Muscle layer of duodenum (tissue), 2 donors: ENCODE results near the gene PIK3AP1.
"Not testable (repeated sequence)": the region's sequence is repeated elsewhere in the genome, so short reads cannot be mapped to it uniquely, and the experiment has no call there.

Experiments
- H3K27ac ChIP-seq: one replicate; pipeline ENCODE4 v1.7.0; 2013; ENCODE audit warnings: mild to moderate bottlenecking, low read length
- H3K27me3 ChIP-seq: one replicate; pipeline ENCODE4 v1.7.0; 2013; ENCODE audit warnings: low read depth, mild to moderate bottlenecking, control low read depth, low read length
- H3K36me3 ChIP-seq, 2 donors: one replicate each; pipeline ENCODE4 v1.7.0; 2013; ENCODE audit warnings: low read length in 2 of 2, control low read depth in 1 of 2, mild to moderate bottlenecking in 1 of 2; ENCODE audit not compliant: insufficient read depth in 2 of 2, control insufficient read depth in 1 of 2
- H3K4me1 ChIP-seq, 2 donors: one replicate each; pipeline ENCODE4 v1.7.0; 2013; ENCODE audit warnings: low read length in 2 of 2, mild to moderate bottlenecking in 2 of 2, control low read depth in 1 of 2, moderate library complexity in 1 of 2; ENCODE audit not compliant: insufficient read depth in 2 of 2, control insufficient read depth in 1 of 2
- H3K4me3 ChIP-seq, 2 donors: one replicate each; pipeline ENCODE4 v1.7.0; 2013; ENCODE audit warnings: low read length in 2 of 2, low read depth in 1 of 2, mild to moderate bottlenecking in 1 of 2
- H3K9me3 ChIP-seq, 2 donors: one replicate each; pipeline ENCODE4 v1.7.0; 2013; ENCODE audit warnings: low read length in 2 of 2, control low read depth in 1 of 2, mild to moderate bottlenecking in 1 of 2; ENCODE audit not compliant: control insufficient read depth in 1 of 2
- donor health status: healthy.

The PIK3AP1 gene

DNA sequence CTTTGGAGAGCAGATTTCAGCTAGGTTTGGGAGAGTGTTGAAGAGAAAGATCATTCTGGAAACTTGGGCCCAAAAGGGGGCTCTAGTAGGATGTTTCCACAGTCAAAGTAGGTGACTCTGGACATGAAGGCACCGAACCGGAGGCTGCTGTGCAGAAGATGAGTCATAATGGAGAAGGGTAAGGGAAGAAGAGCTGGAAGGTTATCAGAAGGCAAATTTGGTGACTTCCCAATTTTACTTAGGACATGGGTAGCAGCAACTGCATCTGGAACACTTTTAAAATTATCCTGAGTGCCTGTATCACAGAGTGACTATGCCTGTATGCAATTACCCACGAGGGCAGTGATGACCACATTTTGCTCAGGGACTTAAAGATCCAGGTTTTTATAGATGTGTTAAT lies 38.8 kb downstream of the PIK3AP1 start:
- no peak overlapping the region for H3K4me3 ChIP-seq
- H3K9me3 ChIP-seq, result no peaks in the 10 kb centered on the region
- H3K27ac ChIP-seq, result no peak overlapping the region
- H3K27me3 ChIP-seq, result no peaks in the 10 kb centered on the region
- no peaks in the 10 kb centered on the region for H3K4me1 ChIP-seq
- no peaks in the 10 kb centered on the region for H3K36me3 ChIP-seq

- not testable (repeated sequence) for H3K4me3 ChIP-seq, H3K27ac ChIP-seq, H3K36me3 ChIP-seq, H3K27me3 ChIP-seq, H3K4me1 ChIP-seq, H3K9me3 ChIP-seq
Observed at GRCh38 chr10:96680463-96680862, 39.9 kb downstream of the PIK3AP1 start.

DNA sequence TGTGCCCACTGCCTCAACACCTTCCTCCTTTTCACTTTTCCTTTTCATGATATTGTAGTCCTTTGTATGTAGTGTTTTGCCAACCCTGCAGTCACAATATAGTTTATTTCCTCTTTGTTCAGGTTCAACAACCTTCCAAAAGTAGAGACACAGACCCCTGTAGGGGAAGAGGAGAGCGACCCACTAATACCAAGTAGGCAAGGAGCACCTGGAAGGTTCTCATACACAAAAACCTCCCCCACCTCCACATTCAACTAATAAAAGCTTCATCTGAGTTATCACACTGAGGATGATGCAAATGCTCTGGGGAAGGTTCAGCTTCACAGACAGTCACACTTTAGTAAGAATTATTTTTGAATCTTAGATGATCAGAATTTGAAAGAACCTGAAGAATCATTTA lies 41.6 kb downstream of the PIK3AP1 start:
- H3K9me3 ChIP-seq, result no peaks in the 10 kb centered on the region
- H3K4me3 ChIP-seq, result no peak overlapping the region
- H3K27ac ChIP-seq, result no peak overlapping the region

GRCh38 chr10:96676272-96677112 lies 43.8 kb downstream of the PIK3AP1 start:
- H3K36me3 ChIP-seq, result no peaks in the 10 kb centered on the region
- H3K27me3 ChIP-seq, result no peaks in the 10 kb centered on the region
- peaks cover 14 to 16% of the 10 kb centered on the region in 2 donors for H3K4me1 ChIP-seq
- no peak overlapping the region for H3K4me3 ChIP-seq
- H3K9me3 ChIP-seq, result no peaks in the 10 kb centered on the region
- H3K27ac ChIP-seq, result no peak overlapping the region

More for the DNA sequence above, 41.6 kb downstream of the PIK3AP1 start:
- no peaks in the 10 kb centered on the region for H3K36me3 ChIP-seq
- no peaks in the 10 kb centered on the region for H3K27me3 ChIP-seq
- H3K4me1 ChIP-seq, result peaks cover 6% of the 10 kb centered on the region in 2 donors

GRCh38 chr10:96675846-96676245 lies 44.5 kb downstream of the PIK3AP1 start:
- Histone ChIP-seq H3K36me3 (no peaks in the 10 kb centered on the region), H3K4me3 (no peak overlapping the region), H3K4me1 (peaks cover 14 to 16% of the 10 kb centered on the region in 2 donors), H3K27me3 (no peaks in the 10 kb centered on the region), H3K27ac (no peak overlapping the region), H3K9me3 (no peaks in the 10 kb centered on the region)

DNA sequence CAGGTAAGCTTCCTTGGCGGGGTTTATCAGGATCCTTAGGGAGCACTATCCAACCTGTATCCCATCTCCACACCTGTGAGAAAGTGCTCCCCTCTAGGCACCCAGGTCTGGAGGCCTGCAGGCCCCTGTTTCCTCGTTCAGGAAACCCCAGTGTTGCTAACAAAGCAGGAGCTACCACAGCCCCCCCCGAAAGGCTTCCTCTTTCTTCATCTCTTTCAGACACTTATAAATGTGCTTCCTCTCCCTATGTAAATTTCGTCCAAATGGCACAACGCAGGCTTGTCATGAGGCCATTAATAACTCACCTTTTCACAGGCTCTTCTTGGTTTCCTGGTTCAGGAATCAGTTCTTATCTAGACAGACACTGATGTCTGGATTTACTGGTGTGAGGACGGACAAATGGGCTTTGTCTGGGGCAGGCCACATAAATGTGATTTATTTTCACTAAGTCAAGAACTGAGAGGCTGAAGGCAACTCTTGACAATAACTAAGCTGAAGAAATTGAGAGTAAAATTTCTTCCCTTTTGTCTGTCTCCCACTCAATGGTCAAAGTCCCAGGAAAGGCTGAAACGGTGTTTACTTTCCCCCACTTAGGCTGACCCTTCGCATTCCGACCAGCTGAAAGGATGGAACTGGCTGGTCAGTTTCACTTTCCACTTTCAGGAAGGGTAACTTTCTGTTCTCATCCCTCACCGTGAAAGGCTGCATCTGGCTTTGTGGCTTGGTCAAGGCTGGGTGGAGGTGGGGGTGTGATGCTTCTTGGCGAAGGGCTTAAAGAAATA lies 46.8 kb downstream of the PIK3AP1 start:
- H3K9me3 ChIP-seq, result no peaks in the 10 kb centered on the region
- H3K36me3 ChIP-seq, result no peaks in the 10 kb centered on the region
- H3K27ac ChIP-seq, result peak overlapping the region; percentile 77
- no peaks in the 10 kb centered on the region for H3K27me3 ChIP-seq
- peaks cover 14 to 16% of the 10 kb centered on the region in 2 donors for H3K4me1 ChIP-seq
- H3K4me3 ChIP-seq, result peak overlapping the region; percentile 27 to 45

- Histone ChIP-seq H3K9me3 (no peaks in the 10 kb centered on the region), H3K27ac (no peak overlapping the region)
Observed at GRCh38 chr10:96672481-96673175, 47.7 kb downstream of the PIK3AP1 start.

GRCh38 chr10:96671211-96671890 lies 49.0 kb downstream of the PIK3AP1 start:
- Histone ChIP-seq H3K36me3 (no peaks in the 10 kb centered on the region), H3K4me1 (peaks cover 14 to 16% of the 10 kb centered on the region in 2 donors), H3K27me3 (no peaks in the 10 kb centered on the region), H3K4me3 (no peak overlapping the region), H3K27ac (no peak overlapping the region), H3K9me3 (no peaks in the 10 kb centered on the region)

More at GRCh38 chr10:96672481-96673175, 47.7 kb downstream of the PIK3AP1 start:
- H3K4me1 ChIP-seq, result peaks cover 14 to 16% of the 10 kb centered on the region in 2 donors
- H3K36me3 ChIP-seq, result no peaks in the 10 kb centered on the region
- peak overlapping the region in 1 of 2 donors; percentile 7 for H3K4me3 ChIP-seq
- no peaks in the 10 kb centered on the region for H3K27me3 ChIP-seq

DNA sequence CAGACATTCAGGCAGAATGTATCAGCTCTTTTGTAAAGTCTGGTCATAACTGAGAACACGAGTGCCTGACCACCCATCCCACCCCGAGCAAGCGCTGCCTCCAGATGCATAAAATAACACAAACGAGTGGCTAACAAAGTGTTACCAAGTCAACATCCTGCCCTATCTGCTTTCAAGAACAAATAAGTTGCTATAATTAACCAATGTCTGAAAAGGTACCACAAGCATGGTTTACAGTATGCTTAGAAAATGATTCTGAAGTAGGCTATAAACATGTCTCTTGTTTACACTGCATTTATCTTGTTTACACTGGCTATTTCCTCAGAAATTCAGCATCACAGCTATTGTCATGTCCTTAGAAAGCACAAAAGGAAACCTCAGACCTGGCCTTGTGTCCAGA lies 49.5 kb downstream of the PIK3AP1 start:
- no peak overlapping the region for H3K4me3 ChIP-seq
- no peaks in the 10 kb centered on the region for H3K27me3 ChIP-seq
- no peaks in the 10 kb centered on the region for H3K36me3 ChIP-seq
- peaks cover 14 to 16% of the 10 kb centered on the region in 2 donors for H3K4me1 ChIP-seq
- no peak overlapping the region for H3K27ac ChIP-seq
- H3K9me3 ChIP-seq, result no peaks in the 10 kb centered on the region

- Histone ChIP-seq H3K4me3 (no peak overlapping the region), H3K27ac (no peak overlapping the region), H3K9me3 (no peaks in the 10 kb centered on the region), H3K36me3 (no peaks in the 10 kb centered on the region), H3K27me3 (no peaks in the 10 kb centered on the region), H3K4me1 (no peaks in the 10 kb centered on the region)
Observed at GRCh38 chr10:96667401-96667800, 52.9 kb downstream of the PIK3AP1 start.
